ENCODE measurements around the gene OR4N2.
"Not testable (repeated sequence)": the region's sequence is repeated elsewhere in the genome, so short reads cannot be mapped to it uniquely, and the experiment has no call there.

The OR4N2 gene

GRCh38 chr14:19803470-19803869 is at the start of gene OR4N2:
Gene OR4N2 (plus strand): TSS chr14:19803770. CDS start chr14:19827449, 23,679 bp downstream.
- not testable (repeated sequence) for DNase-seq

DNA sequence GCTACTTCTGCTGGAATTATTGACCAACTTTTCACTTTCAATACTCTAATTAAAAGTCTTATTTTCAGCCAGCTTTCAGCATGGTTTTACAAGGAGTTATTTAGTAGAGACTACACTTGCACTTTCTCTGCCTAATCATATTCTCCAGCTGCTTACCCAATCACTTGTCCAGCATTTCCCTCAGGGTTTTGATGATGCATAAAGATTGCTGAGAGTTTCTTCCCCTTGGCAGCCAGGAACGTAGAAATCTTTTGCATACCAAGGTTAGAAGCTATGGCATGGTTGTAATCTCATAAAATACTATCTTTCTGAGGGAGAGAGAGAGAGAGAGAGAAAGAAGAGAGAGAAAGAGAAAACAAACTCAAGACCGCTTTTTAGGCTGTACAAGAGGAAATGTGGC is 49.4 kb upstream of the OR4N2 start:
- DNase-seq = no peak

GRCh38 chr14:19771491-19771890 is 32.1 kb upstream of the OR4N2 start:
- not testable (repeated sequence) for DNase-seq

DNA sequence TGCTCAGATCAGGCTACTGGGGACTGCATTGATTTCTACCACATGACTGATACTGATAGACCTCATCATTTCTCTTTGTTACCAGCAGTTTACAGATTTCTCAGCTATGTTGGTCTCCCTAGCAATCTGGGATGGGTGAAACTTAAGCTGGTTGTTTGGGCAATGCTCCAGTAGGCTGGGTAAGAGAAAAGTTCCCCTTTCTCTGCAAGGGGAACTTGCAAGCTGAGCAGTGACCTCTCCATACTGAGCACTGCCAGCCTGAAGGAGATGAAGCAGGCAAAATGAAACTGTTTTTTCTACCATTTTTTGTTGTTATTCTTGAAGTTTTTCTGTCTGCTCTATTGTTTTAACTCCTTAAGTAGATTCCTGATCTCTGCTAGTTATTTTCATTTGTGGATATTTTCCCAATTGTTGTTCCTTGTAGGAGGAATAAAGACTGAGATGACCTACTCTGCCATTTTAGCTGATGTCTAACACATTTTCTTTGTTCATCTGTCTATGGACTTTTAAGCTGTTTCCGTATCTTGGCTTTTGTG is 31.6 kb upstream of the OR4N2 start:
- no peak for DNase-seq

GRCh38 chr14:19772454-19772853 is 31.1 kb upstream of the OR4N2 start:
- not testable (repeated sequence) for DNase-seq

DNA sequence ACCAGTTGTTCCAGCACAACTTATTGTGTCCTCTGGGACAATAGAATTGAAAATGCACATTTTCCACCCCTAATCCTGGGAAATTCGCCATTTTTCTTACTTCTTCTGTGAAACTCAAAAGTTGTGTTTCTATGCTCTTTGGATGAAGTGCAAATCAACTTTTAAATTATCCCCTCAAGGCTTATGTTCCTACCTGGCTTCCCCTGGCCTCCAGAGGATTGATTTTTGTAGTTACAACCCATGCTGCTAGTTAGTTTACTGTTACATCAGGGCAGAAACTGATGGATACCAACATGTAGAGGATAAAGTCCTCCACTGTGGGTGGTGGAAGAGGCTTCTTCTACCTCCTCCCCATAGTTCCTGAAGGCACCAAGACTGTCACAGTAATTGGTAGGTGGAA is 30.4 kb upstream of the OR4N2 start, which contains the start of gene OR4M1:
Gene OR4M1 (plus strand): TSS at position 301 of the 400 bp plus-strand sequence. CDS start 6,819 bp downstream, outside the sequence.
- not testable (repeated sequence) for DNase-seq

GRCh38 chr14:19775587-19775986 is 28.0 kb upstream of the OR4N2 start:
- DNase-seq = no peak

DNA sequence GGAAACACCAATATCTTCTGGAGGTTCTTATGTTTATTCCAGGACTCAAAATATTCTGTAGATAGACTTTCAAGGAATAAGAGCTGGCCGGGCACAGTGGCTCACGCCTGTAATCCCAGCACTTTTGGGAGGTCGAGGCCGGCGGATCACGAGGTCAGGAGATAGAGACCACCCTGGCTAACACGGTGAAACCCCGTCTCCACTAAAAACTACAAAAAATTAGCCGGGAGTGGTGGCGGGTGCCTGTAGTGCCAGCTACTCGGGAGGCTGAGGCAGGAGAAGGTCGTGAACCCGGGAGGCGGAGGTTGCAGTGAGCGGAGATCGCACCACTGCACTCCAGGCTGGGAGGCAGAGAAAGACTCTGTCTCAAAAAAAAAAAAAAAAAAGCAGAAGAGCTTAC is 17.7 kb upstream of the OR4N2 start:
- not testable (repeated sequence) for DNase-seq

GRCh38 chr14:19787318-19787717 is 16.3 kb upstream of the OR4N2 start:
- DNase-seq = not testable (repeated sequence)

DNA sequence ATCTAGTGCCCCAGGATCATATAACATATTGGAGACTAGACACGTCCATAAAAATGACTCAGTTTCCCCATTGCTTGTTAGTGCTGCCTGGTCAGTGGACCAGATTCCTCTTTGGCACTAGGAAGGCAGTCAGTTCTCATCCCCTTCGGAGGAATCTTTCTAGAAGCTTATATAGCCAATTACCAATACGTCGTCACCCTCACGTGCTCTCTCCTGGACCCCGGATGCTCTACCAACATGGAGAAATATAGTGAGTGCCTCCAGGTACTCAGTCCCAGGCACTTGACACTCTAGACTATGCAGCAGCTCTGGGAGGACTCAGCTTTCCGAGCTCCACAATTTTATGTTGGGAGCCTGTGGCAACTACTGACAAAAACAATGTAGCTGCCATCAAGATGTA is 15.4 kb upstream of the OR4N2 start:
- not testable (repeated sequence) for DNase-seq

DNA sequence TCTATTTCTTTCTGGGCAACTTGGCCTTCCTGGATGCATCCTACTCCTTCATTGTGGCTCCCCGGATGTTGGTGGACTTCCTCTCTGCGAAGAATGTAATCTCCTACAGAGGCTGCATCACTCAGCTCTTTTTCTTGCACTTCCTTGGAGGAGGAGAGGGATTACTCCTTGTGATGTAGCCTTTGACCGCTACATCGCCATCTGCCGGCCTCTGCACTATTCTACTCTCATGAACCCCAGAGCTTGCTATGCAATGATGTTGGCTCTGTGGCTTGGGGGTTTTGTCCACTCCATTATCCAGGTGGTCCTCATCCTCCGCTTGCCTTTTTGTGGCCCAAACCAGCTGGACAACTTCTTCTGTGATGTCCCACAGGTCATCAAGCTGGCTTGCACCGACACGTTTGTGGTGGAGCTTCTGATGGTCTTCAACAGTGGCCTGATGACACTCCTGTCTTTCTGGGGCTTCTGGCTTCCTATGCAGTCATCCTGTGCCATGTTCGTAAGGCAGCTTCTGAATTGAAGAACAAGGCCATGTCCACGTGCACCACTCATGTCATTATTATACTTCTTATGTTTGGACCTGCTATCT is 7.0 kb upstream of the OR4N2 start:
- not testable (repeated sequence) for DNase-seq

- no peak for DNase-seq
These were observed 3.7 kb upstream of the OR4N2 start for GRCh38 chr14:19799880-19800279.

- DNase-seq = no peak
These were observed 3.1 kb upstream of the OR4N2 start for GRCh38 chr14:19800282-19801117.

DNA sequence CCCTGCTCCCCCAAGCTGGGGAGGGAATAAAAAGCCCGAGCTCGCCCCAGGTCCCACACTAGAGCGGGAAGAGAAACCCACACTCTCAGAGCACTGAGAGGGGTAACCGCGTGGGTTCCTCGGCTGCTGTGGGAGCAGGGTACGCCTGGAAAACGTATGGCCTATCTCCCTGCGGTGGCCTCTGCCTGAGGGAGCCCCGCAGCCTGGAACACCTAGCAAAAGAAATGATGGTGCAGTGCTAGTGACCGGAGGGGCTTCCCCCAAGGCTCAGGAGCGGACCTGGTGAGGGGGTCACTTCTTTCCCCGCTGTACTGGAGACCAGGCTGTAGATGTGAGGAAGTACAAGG is 2.5 kb upstream of the OR4N2 start:
- no peak for DNase-seq

GRCh38 chr14:19813171-19813920 is 9.8 kb downstream of the OR4N2 start:
- DNase-seq = not testable (repeated sequence)

DNA sequence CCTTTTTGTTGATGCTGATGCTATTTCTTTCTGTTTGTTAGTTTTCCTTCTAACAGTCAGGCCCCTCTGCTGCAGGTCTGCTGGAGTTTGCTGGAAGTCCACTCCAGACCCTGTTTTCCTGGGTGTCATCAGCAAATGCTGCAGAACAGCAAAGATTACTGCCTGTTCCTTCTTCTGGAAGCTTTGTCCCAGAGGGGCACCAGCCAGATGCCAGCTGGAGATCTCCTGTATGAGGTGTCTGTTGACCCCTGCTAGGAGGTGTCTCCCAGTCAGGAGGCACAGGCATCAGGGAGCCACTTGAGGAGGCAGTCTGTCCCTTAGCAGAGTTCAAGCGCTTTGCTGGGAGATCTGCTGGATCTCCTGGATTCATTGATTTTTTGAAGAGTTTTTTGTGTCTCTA is 16.3 kb downstream of the OR4N2 start:
- not testable (repeated sequence) for DNase-seq

DNA sequence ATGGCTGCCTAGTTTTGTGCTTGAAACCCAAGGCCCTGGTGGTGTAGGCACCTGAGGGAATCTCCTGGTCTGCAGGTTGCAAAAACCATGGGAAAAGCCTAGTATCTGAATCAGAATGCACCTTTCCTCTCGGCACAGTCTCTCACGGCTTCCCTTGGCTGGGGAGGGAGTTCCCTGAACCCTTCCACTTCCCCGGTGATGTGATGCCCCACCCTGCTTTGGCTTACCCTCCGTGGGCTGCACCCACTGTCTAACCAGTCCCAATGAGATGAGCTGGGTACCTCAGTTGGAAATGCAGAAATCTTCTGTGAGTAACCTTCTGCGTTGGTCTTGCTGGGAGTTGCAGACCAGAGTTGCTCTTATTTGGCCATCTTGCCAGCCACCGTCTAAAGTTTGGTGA is 17.4 kb downstream of the OR4N2 start:
- DNase-seq = not testable (repeated sequence)

GRCh38 chr14:19823178-19823577 is 19.6 kb downstream of the OR4N2 start:
- DNase-seq = no peak

- no peak for DNase-seq
These were observed 20.2 kb downstream of the OR4N2 start for GRCh38 chr14:19823765-19824164.

- DNase-seq = not testable (repeated sequence)
These were observed 24.2 kb downstream of the OR4N2 start for GRCh38 chr14:19827626-19828244.

GRCh38 chr14:19828314-19828713 is 24.7 kb downstream of the OR4N2 start:
- no peak for DNase-seq

GRCh38 chr14:19834203-19834848 is 30.8 kb downstream of the OR4N2 start:
- DNase-seq = not testable (repeated sequence)
